IMR-90 (cell line): ENCODE data around the gene IVNS1ABP.

Source experiments
- BHLHE40 ChIP-seq: fragments of 150-350 bp; IDR thresholded peaks from 2 replicates; pipeline ENCODE4 v1.6.1; 2016; ENCODE audit warnings: mild to moderate bottlenecking, low read depth, low read length
- ELK1 ChIP-seq: fragments of 150-350 bp; IDR thresholded peaks from 2 replicates; pipeline ENCODE4 v1.6.1; 2016; ENCODE audit warnings: low read depth, mild to moderate bottlenecking, low read length, moderate library complexity, borderline replicate concordance
- POLR2A ChIP-seq: IDR thresholded peaks from 2 replicates; pipeline ENCODE4 v1.6.1; 2012; ENCODE audit warnings: mild to moderate bottlenecking, low read depth, low read length
- RAD21 ChIP-seq: IDR thresholded peaks from 2 replicates; pipeline ENCODE4 v1.6.1; 2012; ENCODE audit warnings: low read length, improper control_type of control experiment
- RFX5 ChIP-seq: IDR thresholded peaks from 2 replicates; pipeline ENCODE4 v1.8.0; 2012; ENCODE audit warnings: low read depth, mild to moderate bottlenecking, low read length, moderate library complexity
- SMC3 ChIP-seq: fragments of 150-350 bp; IDR thresholded peaks from 2 replicates; pipeline ENCODE4 v1.6.1; 2016; ENCODE audit warnings: low read depth, mild to moderate bottlenecking, antibody characterized with exemption, low read length, moderate library complexity
- TF ChIP-seq, protein P1 (sequence below): conservative IDR thresholded peaks from 2 replicates; pipeline ENCODE4 v1.5.1; 2012; ENCODE audit warnings: mild to moderate bottlenecking, low read depth, low read length, improper control_type of control experiment
- TF ChIP-seq, protein P2 (sequence below): fragments of 150-350 bp; IDR thresholded peaks from 2 replicates; pipeline ENCODE4 v1.6.1; 2017; ENCODE audit warnings: mild to moderate bottlenecking, antibody characterized with exemption, low read length, low read depth

DNA sequence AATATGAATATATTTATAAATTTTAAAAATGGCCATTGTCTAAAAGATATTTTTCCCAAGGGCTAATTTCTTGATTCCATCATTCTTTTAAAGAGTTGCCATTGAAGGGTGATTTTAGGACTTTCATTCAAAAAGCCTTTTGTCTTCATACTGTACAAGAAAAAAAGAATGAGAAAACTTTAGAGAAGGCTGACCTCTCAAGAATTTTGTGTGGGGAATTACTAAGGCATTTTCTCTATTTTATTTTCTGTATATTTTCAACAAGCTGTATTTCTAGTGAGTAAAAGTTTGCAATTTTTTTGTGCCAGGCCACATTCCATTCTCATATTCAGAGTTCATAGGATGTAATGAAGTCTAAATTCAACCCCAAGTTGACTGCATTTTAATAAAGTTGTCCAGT is 49.3 kb downstream of the IVNS1ABP start:
- TF ChIP-seq SMC3, result no peak
- TF ChIP-seq, protein P1, sequence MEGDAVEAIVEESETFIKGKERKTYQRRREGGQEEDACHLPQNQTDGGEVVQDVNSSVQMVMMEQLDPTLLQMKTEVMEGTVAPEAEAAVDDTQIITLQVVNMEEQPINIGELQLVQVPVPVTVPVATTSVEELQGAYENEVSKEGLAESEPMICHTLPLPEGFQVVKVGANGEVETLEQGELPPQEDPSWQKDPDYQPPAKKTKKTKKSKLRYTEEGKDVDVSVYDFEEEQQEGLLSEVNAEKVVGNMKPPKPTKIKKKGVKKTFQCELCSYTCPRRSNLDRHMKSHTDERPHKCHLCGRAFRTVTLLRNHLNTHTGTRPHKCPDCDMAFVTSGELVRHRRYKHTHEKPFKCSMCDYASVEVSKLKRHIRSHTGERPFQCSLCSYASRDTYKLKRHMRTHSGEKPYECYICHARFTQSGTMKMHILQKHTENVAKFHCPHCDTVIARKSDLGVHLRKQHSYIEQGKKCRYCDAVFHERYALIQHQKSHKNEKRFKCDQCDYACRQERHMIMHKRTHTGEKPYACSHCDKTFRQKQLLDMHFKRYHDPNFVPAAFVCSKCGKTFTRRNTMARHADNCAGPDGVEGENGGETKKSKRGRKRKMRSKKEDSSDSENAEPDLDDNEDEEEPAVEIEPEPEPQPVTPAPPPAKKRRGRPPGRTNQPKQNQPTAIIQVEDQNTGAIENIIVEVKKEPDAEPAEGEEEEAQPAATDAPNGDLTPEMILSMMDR, result no peak
- TF ChIP-seq, protein P2, sequence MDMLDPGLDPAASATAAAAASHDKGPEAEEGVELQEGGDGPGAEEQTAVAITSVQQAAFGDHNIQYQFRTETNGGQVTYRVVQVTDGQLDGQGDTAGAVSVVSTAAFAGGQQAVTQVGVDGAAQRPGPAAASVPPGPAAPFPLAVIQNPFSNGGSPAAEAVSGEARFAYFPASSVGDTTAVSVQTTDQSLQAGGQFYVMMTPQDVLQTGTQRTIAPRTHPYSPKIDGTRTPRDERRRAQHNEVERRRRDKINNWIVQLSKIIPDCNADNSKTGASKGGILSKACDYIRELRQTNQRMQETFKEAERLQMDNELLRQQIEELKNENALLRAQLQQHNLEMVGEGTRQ, result no peak
- TF ChIP-seq POLR2A, result no peak
- no peak for TF ChIP-seq RAD21
- TF ChIP-seq BHLHE40, result no peak
- TF ChIP-seq RFX5, result no peak
- TF ChIP-seq ELK1, result no peak
